Amniotic epithelial cell (primary cell): ENCODE results near the gene EYA2.
"Not testable (repeated sequence)": the region's sequence is repeated elsewhere in the genome, so short reads cannot be mapped to it uniquely, and the experiment has no call there.

Experiments
- DNase-seq: peaks from one replicate; pipeline ENCODE4 v3.0.0-alpha.2; 2010; ENCODE audit warnings: low read depth

The EYA2 gene

DNA sequence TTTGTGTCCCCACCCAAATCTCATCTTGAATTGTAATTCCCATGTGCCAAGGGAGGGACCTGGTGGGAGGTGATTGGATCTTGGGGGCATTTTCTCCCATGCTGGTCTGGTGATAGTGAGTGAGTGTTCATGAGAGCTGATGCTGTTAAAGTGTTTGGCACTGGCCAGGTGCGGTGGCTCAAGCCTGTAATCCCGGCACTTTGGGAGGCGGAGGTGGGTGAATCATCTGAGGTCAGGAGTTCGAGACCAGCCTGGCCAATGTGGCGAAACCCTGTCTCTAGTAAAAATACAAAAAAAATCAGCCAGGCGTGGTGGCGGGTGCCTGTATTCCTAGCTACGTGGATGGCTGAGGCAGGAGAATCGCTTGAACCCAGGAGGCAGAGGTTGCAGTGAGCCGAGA, 37.8 kb downstream of the EYA2 start:
- DNase-seq: not testable (repeated sequence)

GRCh38 chr20:46933150-46933549, 38.5 kb downstream of the EYA2 start:
- DNase-seq: no peak

DNA sequence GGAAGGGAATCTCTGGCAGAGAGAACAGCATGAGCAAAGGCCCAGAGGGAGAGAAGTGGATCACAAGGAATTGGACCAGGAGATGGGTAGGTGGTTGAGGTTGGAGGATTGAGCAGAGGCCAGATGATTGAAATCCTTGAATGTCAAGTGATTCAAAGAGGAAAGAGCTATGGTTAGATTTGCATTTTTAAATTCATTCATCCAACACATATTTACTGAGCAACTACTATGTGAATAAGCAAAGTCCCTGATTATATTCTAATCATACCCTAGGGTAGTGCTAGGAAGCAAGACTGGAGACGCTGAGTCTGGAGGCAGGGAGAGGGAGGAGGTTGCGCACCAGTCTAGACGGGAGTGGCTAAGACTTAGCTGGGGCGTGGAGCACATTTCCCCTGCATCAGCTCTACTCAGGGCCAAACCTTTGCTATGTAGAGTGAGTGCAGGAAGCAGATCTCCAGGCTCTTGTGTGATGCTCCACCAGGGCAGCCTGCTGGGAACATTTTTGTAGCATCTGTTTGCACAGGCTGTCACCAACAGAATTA, 40.2 kb downstream of the EYA2 start:
- DNase-seq: no peak

- no peak for DNase-seq
These were observed 40.9 kb downstream of the EYA2 start for GRCh38 chr20:46935394-46936017.

- DNase-seq: no peak
These were observed 41.9 kb downstream of the EYA2 start for GRCh38 chr20:46936415-46937156.

DNA sequence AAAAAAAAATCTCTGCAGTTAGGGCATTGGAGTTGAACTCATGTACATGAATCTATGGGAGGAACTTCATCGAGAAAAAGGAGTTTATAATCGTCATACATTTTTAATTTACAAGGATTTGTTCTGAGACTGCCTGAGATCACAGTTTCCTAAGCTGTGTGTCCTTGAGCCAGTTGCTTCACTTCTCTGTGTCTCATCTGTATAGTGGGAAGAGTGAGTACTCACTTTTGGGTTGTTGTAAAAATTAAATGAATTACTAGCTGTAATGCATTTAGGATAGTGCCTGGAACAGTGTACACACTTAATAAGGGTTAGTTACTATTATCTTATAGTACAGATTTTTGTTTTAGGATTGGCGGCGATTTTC, 42.5 kb downstream of the EYA2 start:
- no peak for DNase-seq

GRCh38 chr20:46937533-46938226, 43.0 kb downstream of the EYA2 start:
- DNase-seq: no peak

DNA sequence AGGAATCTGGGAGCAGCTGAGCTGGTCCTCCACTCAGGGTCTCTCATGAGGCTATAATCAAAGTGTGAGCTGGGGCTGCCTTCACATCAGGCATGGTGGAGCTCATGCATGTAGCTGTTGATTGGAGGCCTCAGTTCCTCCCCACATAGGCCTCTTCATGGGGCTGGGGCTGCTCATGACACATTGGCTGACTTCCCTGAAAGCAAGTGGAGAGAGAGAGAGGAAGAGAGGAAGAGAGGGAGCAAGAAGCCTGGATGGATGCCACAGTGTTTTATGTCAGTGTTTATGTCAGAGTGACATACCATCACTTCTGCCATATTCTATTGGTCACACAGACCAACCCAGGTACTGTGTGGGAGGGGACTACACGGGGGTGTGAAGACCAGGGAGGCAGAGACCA, 43.8 kb downstream of the EYA2 start:
- no peak for DNase-seq

GRCh38 chr20:46939031-46939965, 44.7 kb downstream of the EYA2 start:
- DNase-seq: peak; percentile 8

- DNase-seq: no peak
These were observed 46.0 kb downstream of the EYA2 start for GRCh38 chr20:46940616-46941015.

- DNase-seq: no peak
These were observed 46.8 kb downstream of the EYA2 start for GRCh38 chr20:46941404-46941803.

DNA sequence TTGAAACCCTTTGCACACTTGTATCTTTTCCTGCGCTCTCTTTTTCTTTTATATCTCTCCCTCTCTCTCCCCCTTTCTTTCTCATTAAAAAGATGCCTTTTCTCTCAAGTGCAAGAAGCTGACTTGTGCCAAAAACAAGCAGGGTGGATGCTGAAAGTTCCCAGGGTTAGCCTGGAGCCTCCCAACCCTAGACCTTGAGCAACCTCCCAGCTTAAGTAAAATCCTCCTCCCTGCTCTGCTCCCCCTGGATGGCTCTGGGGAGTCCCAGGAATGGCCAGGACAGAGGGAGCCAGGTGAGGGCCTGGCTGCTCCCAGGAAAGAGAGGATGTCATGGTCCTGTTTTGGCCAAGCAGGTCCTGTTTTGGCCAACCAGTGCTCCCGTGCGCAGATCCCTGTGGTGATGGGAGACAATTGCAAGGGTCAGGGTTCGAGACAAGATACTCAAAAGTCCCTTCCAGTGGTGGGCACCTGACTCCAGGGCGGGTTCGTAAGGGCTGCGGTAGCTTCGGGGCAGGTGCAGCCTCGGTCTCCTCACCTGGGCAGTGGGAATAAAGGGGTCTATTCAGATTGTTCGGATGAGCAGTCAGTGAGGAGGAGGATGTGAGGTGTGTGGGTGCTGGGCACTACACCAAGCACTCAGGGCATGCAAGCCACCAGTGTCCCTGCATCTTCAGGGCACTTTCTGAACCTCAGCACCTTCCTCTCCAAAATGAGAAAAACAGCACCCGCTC, 49.4 kb downstream of the EYA2 start:
- DNase-seq: no peak

DNA sequence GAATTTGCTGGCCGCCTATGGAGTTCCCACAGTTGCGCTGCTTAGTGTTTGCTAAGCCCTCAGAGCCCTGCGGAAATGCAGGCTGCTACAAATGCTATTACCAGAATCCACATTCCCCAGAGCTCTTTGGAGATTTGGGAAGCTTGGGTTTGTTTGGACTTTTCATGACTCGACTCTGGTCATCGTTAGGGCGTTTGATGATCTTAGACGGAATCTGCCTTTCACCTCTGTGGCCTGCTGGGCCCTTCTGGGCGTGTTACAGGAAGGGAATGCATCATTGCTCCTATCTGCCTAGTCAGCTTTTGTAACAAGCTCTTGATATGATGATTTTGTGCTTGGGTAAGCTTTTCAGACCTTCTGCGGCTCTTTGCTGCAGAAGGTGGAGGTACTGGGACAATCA, 50.8 kb downstream of the EYA2 start:
- no peak for DNase-seq

- DNase-seq: no peak
These were observed 51.6 kb downstream of the EYA2 start for GRCh38 chr20:46946181-46946624.

GRCh38 chr20:46946796-46947195, 52.2 kb downstream of the EYA2 start:
- DNase-seq: no peak

- no peak for DNase-seq
These were observed 53.4 kb downstream of the EYA2 start for GRCh38 chr20:46948081-46948480.

GRCh38 chr20:46951405-46951804, 56.8 kb downstream of the EYA2 start:
- DNase-seq: no peak

GRCh38 chr20:46951840-46952497, 57.3 kb downstream of the EYA2 start:
- DNase-seq: peak; percentile 21

DNA sequence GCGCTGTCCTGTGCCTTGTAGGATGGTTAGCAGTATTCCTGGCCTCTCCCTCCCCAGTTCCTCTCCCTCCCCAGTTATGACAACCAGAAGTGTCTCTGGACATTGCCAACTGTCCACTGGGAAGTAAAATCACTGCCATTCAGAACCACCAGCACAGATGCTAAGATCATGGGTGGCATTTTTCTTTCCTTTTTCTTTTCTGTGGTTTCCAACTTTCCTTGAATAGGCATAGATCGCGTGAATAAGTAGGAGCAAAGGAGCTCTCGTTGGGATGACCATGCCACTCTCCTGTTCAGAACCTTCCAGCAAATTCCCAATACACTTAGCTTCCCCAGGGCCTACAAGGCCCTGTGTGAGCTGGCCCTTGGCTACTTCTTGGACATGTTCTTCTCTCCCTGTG, 59.0 kb downstream of the EYA2 start:
- DNase-seq: no peak

GRCh38 chr20:46954490-46955038, 59.9 kb downstream of the EYA2 start:
- peak; percentile 82 for DNase-seq
